ENCODE results near the gene NCAN.

- no peak for TF ChIP-seq CTCF (IDR thresholded peaks at IDR 0.05)
- TF ChIP-seq POLR2A (IDR thresholded peaks at IDR 0.05), result no peak
These were observed 25.0 kb upstream of the NCAN start for GRCh38 chr19:19186742-19187141.

Data from esophagus squamous epithelium (tissue), 4 donors.